ENCODE results near the gene RAB8A. TPM values are rescaled to one million over a fixed set of nuclear protein-coding genes. Genes with fewer than 3 reads are reported as not detected.

RAB8A gene
- total RNA-seq, 1 donor from 2014 or later = 43.3 TPM

GRCh38 chr19:16104722-16105121 is 7.0 kb upstream of the RAB8A start:
- Histone ChIP-seq H3K36me3 (ENCODE audit: control insufficient read depth, insufficient read depth, low read length) (no peaks in the 10 kb centered on the region), H3K27me3 (ENCODE audit: control insufficient read depth, insufficient read depth, low read length) (no peaks in the 10 kb centered on the region), H3K4me3 (ENCODE audit: low read depth, low read length) (no peak overlapping the region)
- DNase-seq (ENCODE audit: low read depth) = no peak
- TF ChIP-seq CTCF (IDR thresholded peaks at IDR 0.05; ENCODE audit: insufficient read depth, low read length, poor library complexity, severe bottlenecking) = no peak

- no peaks in the 10 kb centered on the region for H3K27me3 ChIP-seq (ENCODE audit: control insufficient read depth, insufficient read depth, low read length)
- DNase-seq (ENCODE audit: low read depth) = no peak
- no peak for TF ChIP-seq CTCF (IDR thresholded peaks at IDR 0.05; ENCODE audit: insufficient read depth, low read length, poor library complexity, severe bottlenecking)
- no peaks in the 10 kb centered on the region for H3K36me3 ChIP-seq (ENCODE audit: control insufficient read depth, insufficient read depth, low read length)
- H3K4me3 ChIP-seq (ENCODE audit: low read depth, low read length) = no peak overlapping the region
These were observed 5.6 kb upstream of the RAB8A start for GRCh38 chr19:16106121-16106520.

GRCh38 chr19:16111909-16112752 is 442 bp downstream of the RAB8A start:
- H3K36me3 ChIP-seq (ENCODE audit: control insufficient read depth, insufficient read depth, low read length) = no peaks in the 10 kb centered on the region
- TF ChIP-seq CTCF (IDR thresholded peaks at IDR 0.05; ENCODE audit: insufficient read depth, low read length, poor library complexity, severe bottlenecking) = no peak

GRCh38 chr19:16112778-16113177 is 1.1 kb downstream of the RAB8A start:
- Histone ChIP-seq H3K36me3 (ENCODE audit: control insufficient read depth, insufficient read depth, low read length) (no peaks in the 10 kb centered on the region), H3K4me3 (ENCODE audit: low read depth, low read length) (no peak overlapping the region), H3K27me3 (ENCODE audit: control insufficient read depth, insufficient read depth, low read length) (no peaks in the 10 kb centered on the region)
- TF ChIP-seq CTCF (IDR thresholded peaks at IDR 0.05; ENCODE audit: insufficient read depth, low read length, poor library complexity, severe bottlenecking) = no peak
- DNase-seq (ENCODE audit: low read depth) = no peak

More at GRCh38 chr19:16111909-16112752, 442 bp downstream of the RAB8A start:
- Histone ChIP-seq H3K27me3 (ENCODE audit: control insufficient read depth, insufficient read depth, low read length) (no peaks in the 10 kb centered on the region), H3K4me3 (ENCODE audit: low read depth, low read length) (peak overlapping the region; percentile 83)
- DNase-seq (ENCODE audit: low read depth) = no peak

- Histone ChIP-seq H3K36me3 (ENCODE audit: control insufficient read depth, insufficient read depth, low read length) (no peaks in the 10 kb centered on the region), H3K4me3 (ENCODE audit: low read depth, low read length) (no peak overlapping the region), H3K27me3 (ENCODE audit: control insufficient read depth, insufficient read depth, low read length) (no peaks in the 10 kb centered on the region)
- no peak for TF ChIP-seq CTCF (IDR thresholded peaks at IDR 0.05; ENCODE audit: insufficient read depth, low read length, poor library complexity, severe bottlenecking)
- no peak for DNase-seq (ENCODE audit: low read depth)
These were observed 2.0 kb downstream of the RAB8A start for GRCh38 chr19:16113727-16114126.

All from kidney epithelial cell (primary cell).